Endothelial cell of umbilical vein (primary cell): ENCODE data around the gene TTC34. TPM values are rescaled to one million over a fixed set of nuclear protein-coding genes. Genes with fewer than 3 reads are reported as not detected.

Source experiments
- BruUV-seq: library from RNA; stranded (reverse); fragments of 400-500 nt; replicated peaks from 2 replicates; lab custom pipeline; 2021; lab: Mats Ljungman, UMichigan
- CTCF ChIA-PET: fragments of 300-600, 350-600 bp; sonication (Branson Sonifier 250); formaldehyde crosslinking; loops from one replicate; lab custom pipeline; 2021; ENCODE audit warnings: antibody characterized with exemption, inconsistent platforms; lab: Charles Lee
- POLR2A ChIA-PET: fragments of 300-600, 350-600 bp; sonication (Branson Sonifier 250); formaldehyde crosslinking; loops from one replicate; lab custom pipeline; 2021; ENCODE audit warnings: antibody characterized with exemption, inconsistent platforms; lab: Charles Lee
- DNase-seq: peaks from one replicate; pipeline ENCODE4 v3.0.0-alpha.2; 2011; ENCODE audit warnings: low read depth, low spot score
- FAIRE-seq: peaks from 2 replicates; lab custom pipeline; 2011; peaks lifted over from hg19 to GRCh38; lab: Jason Lieb, UNC
- H2AFZ ChIP-seq: 2 replicates; pipeline ENCODE4 v1.6.0; 2012; ENCODE audit warnings: low read depth, low read length, control low read depth, inconsistent platforms
- H3K27ac ChIP-seq: 2 replicates; pipeline ENCODE4 v1.5.1; 2011; ENCODE audit warnings: low read depth, mild to moderate bottlenecking, control low read depth, low read length, moderate library complexity; ENCODE audit not compliant: insufficient read depth
- H3K27me3 ChIP-seq, 2 experiments: 2 replicates each; pipeline versions ENCODE4 v1.6.0 to v1.6.1; 2011; ENCODE audit warnings: low read length in 2 of 2, mixed read lengths in 1 of 2; ENCODE audit not compliant: control insufficient read depth in 2 of 2, insufficient read depth in 2 of 2
- H3K36me3 ChIP-seq, 2 experiments: 2 replicates in 1 of 2; 3 replicates in 1 of 2; pipeline ENCODE4 v1.5.1; 2011; ENCODE audit warnings: low read length in 2 of 2, mild to moderate bottlenecking in 1 of 2, moderate library complexity in 1 of 2; ENCODE audit not compliant: control insufficient read depth in 2 of 2, insufficient read depth in 2 of 2; ENCODE audit errors: extremely low read depth in 1 of 2
- H3K4me1 ChIP-seq: 3 replicates; pipeline ENCODE4 v1.5.1; 2011; ENCODE audit warnings: mild to moderate bottlenecking, low read length; ENCODE audit not compliant: control insufficient read depth, insufficient read depth; ENCODE audit errors: extremely low read depth
- H3K4me2 ChIP-seq: 2 replicates; pipeline ENCODE4 v1.6.1; 2011; ENCODE audit warnings: low read length, control low read depth, mixed read lengths; ENCODE audit not compliant: insufficient read depth
- H3K4me3 ChIP-seq, 3 experiments: fragments of 200-600 bp in 1 of 3; sonication (generic), shearing (Covaris generic) in 1 of 3; replicated peaks in 1 of 3; 2 replicates each; pipeline ENCODE4 v1.5.1; 2011 to 2016; ENCODE audit warnings: control low read depth in 3 of 3, low read length in 3 of 3, mild to moderate bottlenecking in 2 of 3, inconsistent platforms in 1 of 3, low read depth in 1 of 3, moderate library complexity in 1 of 3; ENCODE audit not compliant: insufficient read depth in 1 of 3
- H3K79me2 ChIP-seq: 2 replicates; pipeline ENCODE4 v1.6.0; 2012; ENCODE audit warnings: low read length, inconsistent platforms; ENCODE audit not compliant: control insufficient read depth, insufficient read depth
- H3K9ac ChIP-seq: replicated peaks from 2 replicates; pipeline ENCODE3; 2011; ENCODE audit warnings: low read length, control low read depth; ENCODE audit not compliant: insufficient read depth; ENCODE audit errors: extremely low read depth
- H3K9me1 ChIP-seq: replicated peaks from 3 replicates; pipeline ENCODE4 v1.6.0; 2011; ENCODE audit warnings: mild to moderate bottlenecking, low read length; ENCODE audit not compliant: control insufficient read depth, insufficient read depth; ENCODE audit errors: extremely low read depth
- H3K9me3 ChIP-seq: replicated peaks from 2 replicates; pipeline ENCODE4 v1.5.1; 2012; ENCODE audit warnings: low read length, inconsistent platforms; ENCODE audit not compliant: control insufficient read depth, insufficient read depth
- H4K20me1 ChIP-seq: replicated peaks from 2 replicates; pipeline ENCODE3; 2011; ENCODE audit warnings: mild to moderate bottlenecking, low read length; ENCODE audit not compliant: control insufficient read depth, insufficient read depth; ENCODE audit errors: extremely low read depth
- CTCF ChIP-seq, 2 donors: IDR thresholded peaks; 1 replicate in 1 of 2; 2 replicates in 1 of 2; pipeline ENCODE4 v1.5.1; 2011; ENCODE audit warnings: low read length in 2 of 2, mild to moderate bottlenecking in 2 of 2, moderate library complexity in 2 of 2, control low read depth in 1 of 2, inconsistent platforms in 1 of 2, low read depth in 1 of 2; ENCODE audit not compliant: insufficient read depth in 1 of 2; ENCODE audit errors: extremely low read depth in 1 of 2
- EZH2 ChIP-seq: IDR thresholded peaks from 2 replicates; pipeline ENCODE4 v1.6.1; 2012; ENCODE audit warnings: borderline replicate concordance, low read depth, mild to moderate bottlenecking, moderate library complexity, low read length, inconsistent platforms; ENCODE audit not compliant: severe bottlenecking
- FOS ChIP-seq: IDR thresholded peaks from 2 replicates; pipeline ENCODE4 v1.6.1; 2011; ENCODE audit warnings: mild to moderate bottlenecking, low read length, moderate library complexity, borderline replicate concordance; ENCODE audit not compliant: insufficient read depth
- GATA2 ChIP-seq: IDR thresholded peaks from 2 replicates; pipeline ENCODE4 v1.7.0; 2011; ENCODE audit warnings: low read depth, mild to moderate bottlenecking, moderate library complexity, mixed read lengths, low read length; ENCODE audit not compliant: insufficient read length, insufficient read depth
- JUN ChIP-seq: IDR thresholded peaks from 2 replicates; pipeline ENCODE4 v1.6.1; 2011; ENCODE audit warnings: borderline replicate concordance, low read depth; ENCODE audit not compliant: insufficient read length, insufficient read depth
- MYC ChIP-seq: IDR thresholded peaks from one replicate; pipeline ENCODE4 v1.6.1; 2011; ENCODE audit warnings: mild to moderate bottlenecking, low read depth, low read length
- POLR2A ChIP-seq: IDR thresholded peaks from 2 replicates; pipeline ENCODE4 v1.6.1; 2012; ENCODE audit warnings: low read depth, mild to moderate bottlenecking, control low read depth, low read length
- POLR2AphosphoS5 ChIP-seq: IDR thresholded peaks from 2 replicates; pipeline ENCODE4 v1.6.1; 2012; ENCODE audit warnings: low read depth, mild to moderate bottlenecking, control low read depth, low read length, moderate library complexity; ENCODE audit not compliant: insufficient read depth
- dilution Hi-C: fragments of 300-500 bp; cut with MboI; formaldehyde crosslinking; loops from one replicate; pipeline ENCODE4 v1.15.0; 2019; ENCODE audit warnings: low sequenced_read_pairs; ENCODE audit not compliant: extremely low pct_ligation_motif_present
- intact Hi-C: fragments of 100-400 bp; cut with micrococcal nuclease; formaldehyde crosslinking; loops from one replicate; pipeline ENCODE4 v1.10.0; 2022
- polyA plus RNA-seq, 4 experiments: library from polyadenylated mRNA; depleted of rRNA in 3 of 4; stranded (reverse) in 3 of 4; unstranded in 1 of 4; fragments of >200 nt; gene quantifications; 2 replicates each; pipeline versions ENCODE4 v1.2.1 to v1.2.3, GENCODE V29; 2011 to 2012; ENCODE audit warnings: missing spikeins in 1 of 4
- total RNA-seq: library from RNA; stranded (reverse); gene quantifications from 2 replicates; pipeline ENCODE4 v1.2.3, GENCODE V29; 2021
- TF ChIP-seq, protein P1 (sequence below): IDR thresholded peaks from 2 replicates; pipeline ENCODE4 v1.6.1; 2011; ENCODE audit not compliant: insufficient read depth, insufficient read length

Gene TTC34
- total and polyA plus RNA-seq, 2 donors (not counting 3 experiments of a cell fraction or from before 2014, with no cell fraction given) = 0.08 to 0.77 TPM

DNA sequence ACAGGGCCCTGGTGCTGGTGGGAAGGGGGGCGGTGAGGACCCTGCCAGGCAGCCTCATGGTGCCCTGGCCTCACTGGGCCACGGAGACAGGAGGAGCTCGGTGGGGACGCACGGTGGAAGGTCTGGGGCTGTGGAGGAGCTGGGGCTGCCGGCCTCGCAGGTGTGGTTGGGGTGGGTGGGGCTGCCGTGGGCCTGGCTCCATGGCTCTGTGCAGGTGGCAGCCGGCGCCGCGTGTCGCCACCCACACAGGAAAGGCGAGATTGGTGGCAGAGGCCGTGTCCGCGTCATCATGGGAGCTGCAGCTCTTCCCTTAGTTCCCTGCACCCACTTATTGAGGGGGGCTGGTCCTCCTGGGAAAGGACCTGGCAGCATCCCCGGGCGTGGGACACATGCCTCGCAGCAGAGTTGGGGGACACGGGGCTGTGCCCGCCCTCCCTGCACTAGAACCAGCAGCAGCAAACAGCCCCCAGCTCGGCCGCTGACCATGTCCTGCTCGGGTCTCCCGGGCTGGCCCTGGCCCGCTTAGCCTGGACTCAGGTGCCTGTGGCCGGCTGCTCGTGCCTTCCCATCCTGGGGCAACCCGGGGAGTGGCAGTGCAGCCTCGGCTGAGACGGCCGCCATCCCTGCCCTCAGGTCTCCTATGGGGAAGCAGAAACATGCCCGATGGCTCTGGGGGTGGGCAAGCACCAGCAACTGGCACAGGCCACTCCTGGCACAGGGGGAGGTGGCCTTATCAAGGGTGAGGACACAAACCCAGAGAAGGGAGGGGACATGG is 7.5 kb upstream of the TTC34 start:
- ChIA-PET POLR2A (no interaction called here), CTCF (no interaction called here)
- DNase-seq = no peak
- Histone ChIP-seq H3K9ac (no peak overlapping the region), H3K27ac (no peak overlapping the region), H3K36me3 (no peaks in the 10 kb centered on the region), H3K27me3 (no peaks in the 10 kb centered on the region), H3K4me2 (no peak overlapping the region), H3K9me3 (no peaks in the 10 kb centered on the region), H3K79me2 (no peaks in the 10 kb centered on the region), H3K4me1 (no peaks in the 10 kb centered on the region), H4K20me1 (no peaks in the 10 kb centered on the region), H2AFZ (no peak overlapping the region), H3K4me3 (no peak overlapping the region), H3K9me1 (no peaks in the 10 kb centered on the region)
- no TSS peak for BruUV-seq
- TF ChIP-seq JUN = no peak
- no peak for TF ChIP-seq CTCF (IDR thresholded peaks at IDR 0.05; ENCODE audit: extremely low read depth in 1 of 2, insufficient read depth in 1 of 2, low read depth in 1 of 2, low read length in 2 of 2)
- TF ChIP-seq EZH2 = no peak
- no peak for TF ChIP-seq GATA2
- TF ChIP-seq, protein P1, sequence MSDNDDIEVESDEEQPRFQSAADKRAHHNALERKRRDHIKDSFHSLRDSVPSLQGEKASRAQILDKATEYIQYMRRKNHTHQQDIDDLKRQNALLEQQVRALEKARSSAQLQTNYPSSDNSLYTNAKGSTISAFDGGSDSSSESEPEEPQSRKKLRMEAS = no peak
- no peak for TF ChIP-seq POLR2AphosphoS5
- TF ChIP-seq MYC = no peak
- TF ChIP-seq FOS = no peak
- no peak for TF ChIP-seq POLR2A
- intact Hi-C loops (no loop called here), dilution Hi-C loops (no loop called here)
- no peak for FAIRE-seq
